Measurements from ENCODE around the gene C16orf86. TPM values are rescaled to one million over a fixed set of nuclear protein-coding genes. Genes with fewer than 3 reads are reported as not detected.

Gene C16orf86
- 0.08 to 0.15 TPM (median 0.12 TPM) in 4 of 5 replicates, not detected in the other for total RNA-seq (2022; extraction: Qiagen RNA extraction)

GRCh38 chr16:67666559-67667452, at the start of gene C16orf86, which contains the start of gene ENKD1:
Gene C16orf86, plus strand, starts transcription at chr16:67666814. Its CDS starts 157 bp downstream, at chr16:67666971.
Gene ENKD1, minus strand, starts transcription at chr16:67666750. Its CDS starts 308 bp downstream, at chr16:67666442.

GRCh38 chr16:67659675-67660563, 6.7 kb upstream of the C16orf86 start, which contains the start of gene ACD:
Gene ACD, minus strand, starts transcription at chr16:67660260. Its CDS starts 40 bp downstream, at chr16:67660220.

GRCh38 chr16:67660564-67661028, 6.0 kb upstream of the C16orf86 start, which contains the start of gene PARD6A:
Gene PARD6A, plus strand, starts transcription at chr16:67660960. Its CDS starts 79 bp downstream, at chr16:67661039.

Other genes starting within 250 kb of the C16orf86 start
- gene HSD11B2, start 235.7 kb upstream of the C16orf86 start, total RNA-seq (2022; extraction: Qiagen RNA extraction): 2.1 to 2.7 TPM (median 2.1 TPM) in 5 replicates
- 106 to 121 TPM (median 117 TPM) in 5 replicates for gene ATP6V0D1, start 185.7 kb upstream of the C16orf86 start, total RNA-seq (2022; extraction: Qiagen RNA extraction)
- 0.17 TPM in 1 of 5 replicates, not detected in the others for gene AGRP, start 183.3 kb upstream of the C16orf86 start, total RNA-seq (2022; extraction: Qiagen RNA extraction)
- 38.1 to 46.7 TPM (median 43.1 TPM) in 5 replicates for gene RIPOR1, start 138.0 kb upstream of the C16orf86 start, total RNA-seq (2022; extraction: Qiagen RNA extraction)
- 32.3 to 36.0 TPM (median 33.3 TPM) in 5 replicates for gene CTCF, start 104.3 kb upstream of the C16orf86 start, total RNA-seq (2022; extraction: Qiagen RNA extraction)
- gene CARMIL2, start 21.7 kb upstream of the C16orf86 start, total RNA-seq (2022; extraction: Qiagen RNA extraction): 1.2 to 3.1 TPM (median 2.6 TPM) in 5 replicates
- 31.5 to 38.9 TPM (median 36.7 TPM) in 5 replicates for gene ACD, start 6.6 kb upstream of the C16orf86 start, total RNA-seq (2022; extraction: Qiagen RNA extraction)
- gene PARD6A, start 5.9 kb upstream of the C16orf86 start, total RNA-seq (2022; extraction: Qiagen RNA extraction): 1.5 to 2.7 TPM (median 2.2 TPM) in 5 replicates
- 5.7 to 12.3 TPM (median 10.1 TPM) in 5 replicates for gene ENKD1, start 64 bp upstream of the C16orf86 start, total RNA-seq (2022; extraction: Qiagen RNA extraction)
- gene GFOD2, start 52.5 kb downstream of the C16orf86 start, total RNA-seq (2022; extraction: Qiagen RNA extraction): 15.6 to 18.9 TPM (median 16.6 TPM) in 5 replicates
- gene RANBP10, start 139.7 kb downstream of the C16orf86 start, total RNA-seq (2022; extraction: Qiagen RNA extraction): 8.0 to 9.5 TPM (median 8.4 TPM) in 5 replicates
- gene TSNAXIP1, start 140.1 kb downstream of the C16orf86 start, total RNA-seq (2022; extraction: Qiagen RNA extraction): 0.21 to 0.63 TPM (median 0.44 TPM) in 5 replicates
- gene THAP11, start 175.5 kb downstream of the C16orf86 start, total RNA-seq (2022; extraction: Qiagen RNA extraction): 26.5 to 41.7 TPM (median 40.0 TPM) in 5 replicates
- gene NUTF2, start 180.1 kb downstream of the C16orf86 start, total RNA-seq (2022; extraction: Qiagen RNA extraction): 232 to 250 TPM (median 235 TPM) in 5 replicates
- gene CENPT, start 180.9 kb downstream of the C16orf86 start, total RNA-seq (2022; extraction: Qiagen RNA extraction): 21.8 to 28.3 TPM (median 26.3 TPM) in 5 replicates
- 47.8 to 62.7 TPM (median 58.0 TPM) in 5 replicates for gene EDC4, start 206.2 kb downstream of the C16orf86 start, total RNA-seq (2022; extraction: Qiagen RNA extraction)
- 0.15 to 0.24 TPM (median 0.20 TPM) in 4 of 5 replicates, not detected in the other for gene NRN1L, start 218.1 kb downstream of the C16orf86 start, total RNA-seq (2022; extraction: Qiagen RNA extraction)
- gene PSKH1, start 226.4 kb downstream of the C16orf86 start, total RNA-seq (2022; extraction: Qiagen RNA extraction): 13.8 to 18.3 TPM (median 16.6 TPM) in 5 replicates

Measured in A549 treated with AZD2906 at 1 μM for 4 hours (cell line).